GM12865 (cell line): ENCODE data around the gene PKD2L2.
A peak's percentile ranks its signal among the peaks of the same experiment; 100 is the strongest.
"Not testable (repeated sequence)": the region's sequence is repeated elsewhere in the genome, so short reads cannot be mapped to it uniquely, and the experiment has no call there.

Experiments
- DNase-seq: peaks from one replicate; pipeline ENCODE4 v3.0.0; 2010; ENCODE audit warnings: low read depth
- H3K4me3 ChIP-seq: 2 replicates; pipeline ENCODE4 v1.5.1; 2011; ENCODE audit warnings: mild to moderate bottlenecking, low read depth, low read length, control low read depth
- CTCF ChIP-seq: IDR thresholded peaks from 2 replicates; pipeline ENCODE4 v1.5.1; 2011; ENCODE audit warnings: low read length, control low read depth, low read depth, inconsistent platforms; ENCODE audit not compliant: insufficient read depth; ENCODE audit errors: missing control alignments

Gene PKD2L2

DNA sequence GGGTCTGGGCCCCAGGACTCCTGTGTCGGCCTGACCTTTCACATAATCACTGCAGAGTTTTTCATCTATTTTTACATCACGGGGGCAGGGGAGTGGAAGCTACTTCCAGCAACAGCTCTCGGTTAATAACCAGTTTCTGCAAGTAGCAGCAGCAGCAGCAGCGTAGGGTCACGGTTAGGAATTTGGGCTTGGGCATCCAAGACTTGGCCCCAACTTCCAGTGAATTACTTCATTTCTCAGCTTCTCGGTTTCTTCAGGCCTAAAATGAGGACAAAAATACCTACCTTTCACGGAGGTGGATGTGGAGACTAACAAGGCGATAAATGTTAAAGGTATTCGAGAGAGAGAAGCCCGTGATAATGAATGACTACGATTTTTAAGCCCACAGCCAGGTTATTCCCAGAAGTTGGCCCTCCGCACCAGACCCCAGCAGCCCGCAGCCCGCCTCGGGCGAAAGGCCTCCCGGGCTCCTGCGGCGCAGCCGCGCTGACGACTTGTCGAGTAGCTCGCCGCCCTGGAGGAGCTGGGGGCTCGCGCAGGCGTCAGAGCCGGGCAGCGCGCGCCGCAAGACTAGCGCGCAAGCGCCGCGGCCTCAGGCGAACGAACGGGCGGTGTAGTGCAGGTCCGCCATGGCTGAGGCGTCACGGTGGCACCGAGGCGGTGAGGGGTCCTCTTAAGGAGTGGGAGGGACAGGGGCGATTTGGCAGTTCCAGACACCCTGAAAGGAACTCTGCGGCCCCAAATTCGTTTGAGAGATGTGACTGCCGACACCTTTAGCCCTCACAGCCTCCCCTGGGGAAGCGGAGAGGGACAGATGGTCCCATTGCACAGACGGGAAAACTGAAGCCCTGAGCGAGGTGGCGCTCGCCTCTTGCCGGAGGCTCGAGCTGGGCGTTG is at the start of gene PKD2L2:
Gene PKD2L2 (plus strand): TSS at position 595 of the 897 bp plus-strand sequence. CDS start 35 bp downstream, at position 630.
- H3K4me3 ChIP-seq = peak within 1 kb of the TSS; percentile 98
- peak; percentile 98 for DNase-seq
- no peak for TF ChIP-seq CTCF

GRCh38 chr5:137842296-137842695 is 47.0 kb upstream of the PKD2L2 start:
- TF ChIP-seq CTCF = no peak

GRCh38 chr5:137843676-137844299 is 45.5 kb upstream of the PKD2L2 start:
- DNase-seq = no peak
- TF ChIP-seq CTCF = no peak
- H3K4me3 ChIP-seq = no peak overlapping the region

More at GRCh38 chr5:137842296-137842695, 47.0 kb upstream of the PKD2L2 start:
- DNase-seq = peak; percentile 15
- H3K4me3 ChIP-seq = no peak overlapping the region

GRCh38 chr5:137845472-137845871 is 43.8 kb upstream of the PKD2L2 start:
- no peak for DNase-seq
- TF ChIP-seq CTCF = no peak
- no peak overlapping the region for H3K4me3 ChIP-seq

GRCh38 chr5:137847687-137848086 is 41.6 kb upstream of the PKD2L2 start:
- H3K4me3 ChIP-seq = peak overlapping the region; percentile 21; the same call in 1 of the 2 replicates
- DNase-seq = peak; percentile 41
- no peak for TF ChIP-seq CTCF

- not testable (repeated sequence) for DNase-seq, H3K4me3 ChIP-seq
Observed at GRCh38 chr5:137853165-137853564, 36.1 kb upstream of the PKD2L2 start.

GRCh38 chr5:137856201-137856600 is 33.1 kb upstream of the PKD2L2 start:
- peak; percentile 71 for DNase-seq
- no peak for TF ChIP-seq CTCF

More at GRCh38 chr5:137856201-137856600, 33.1 kb upstream of the PKD2L2 start:
- no peak overlapping the region for H3K4me3 ChIP-seq
